Neural crest cell (in vitro differentiated cells): Measurements from ENCODE around the gene EXOC6B. TPM values are rescaled to one million over a fixed set of nuclear protein-coding genes. Genes with fewer than 3 reads are reported as not detected.

Experiments used
- DNase-seq: peaks from one replicate; pipeline ENCODE4 v3.0.0; 2021; ENCODE audit warnings: low read depth, mixed read lengths, low spot score
- H3K27ac Mint-ChIP-seq: one replicate; pipeline ENCODE4 v1.8.0; 2021; ENCODE audit warnings: mild to moderate bottlenecking, mixed read lengths; ENCODE audit not compliant: unreplicated experiment
- H3K27me3 Mint-ChIP-seq: 2 replicates; pipeline ENCODE4 v1.8.0; 2021; ENCODE audit warnings: low read depth, mild to moderate bottlenecking, mixed read lengths
- H3K36me3 Mint-ChIP-seq: 2 replicates; pipeline ENCODE4 v1.8.0; 2021; ENCODE audit warnings: low read depth, mild to moderate bottlenecking, mixed read lengths
- H3K4me1 Mint-ChIP-seq: 2 replicates; pipeline ENCODE4 v1.8.0; 2021; ENCODE audit warnings: mixed read lengths
- H3K4me3 Mint-ChIP-seq: one replicate; pipeline ENCODE4 v1.8.0; 2021; ENCODE audit warnings: mild to moderate bottlenecking, mixed read lengths
- H3K9me3 Mint-ChIP-seq: 2 replicates; pipeline ENCODE4 v1.8.0; 2021; ENCODE audit warnings: mixed read lengths
- CTCF ChIP-seq: fragments of 200-600 bp; sonication (generic); conservative IDR thresholded peaks from 2 replicates; pipeline ENCODE4 v1.5.0; 2021; ENCODE audit warnings: antibody characterized with exemption, mild to moderate bottlenecking
- total RNA-seq: library from RNA; stranded (reverse); gene quantifications from 2 replicates; pipeline ENCODE4 v1.2.1, GENCODE V29; 2021

The EXOC6B gene
- total RNA-seq, 1 donor from 2014 or later: 28.2 TPM

- H3K36me3 Mint-ChIP-seq: no peaks in the 10 kb centered on the region
- H3K4me1 Mint-ChIP-seq: peaks cover 10% of the 10 kb centered on the region
- no peaks in the 10 kb centered on the region for H3K9me3 Mint-ChIP-seq
- TF ChIP-seq CTCF: no peak
- no peak overlapping the region for H3K27ac Mint-ChIP-seq
- DNase-seq: no peak
- no peaks in the 10 kb centered on the region for H3K27me3 Mint-ChIP-seq
- H3K4me3 Mint-ChIP-seq: no peak overlapping the region
These were observed 562.6 kb downstream of the EXOC6B start for GRCh38 chr2:72263043-72263775.

- Mint-ChIP-seq H3K4me3 (no peak overlapping the region), H3K4me1 (peaks cover 10% of the 10 kb centered on the region), H3K27me3 (no peaks in the 10 kb centered on the region), H3K27ac (no peak overlapping the region), H3K9me3 (no peaks in the 10 kb centered on the region), H3K36me3 (no peaks in the 10 kb centered on the region)
- no peak for TF ChIP-seq CTCF
- DNase-seq: no peak
These were observed 564.8 kb downstream of the EXOC6B start for GRCh38 chr2:72261076-72261475.

- no peaks in the 10 kb centered on the region for H3K4me1 Mint-ChIP-seq
- no peak for DNase-seq
These were observed 570.3 kb downstream of the EXOC6B start for GRCh38 chr2:72255540-72255939.

GRCh38 chr2:72254831-72255451 is 570.9 kb downstream of the EXOC6B start:
- Mint-ChIP-seq H3K9me3 (peaks cover 7% of the 10 kb centered on the region), H3K27ac (no peak overlapping the region), H3K27me3 (no peaks in the 10 kb centered on the region), H3K4me1 (no peaks in the 10 kb centered on the region), H3K36me3 (peaks cover 6% of the 10 kb centered on the region), H3K4me3 (no peak overlapping the region)
- no peak for DNase-seq
- TF ChIP-seq CTCF: no peak

More at GRCh38 chr2:72255540-72255939, 570.3 kb downstream of the EXOC6B start:
- no peak for TF ChIP-seq CTCF
- Mint-ChIP-seq H3K27ac (no peak overlapping the region), H3K9me3 (peaks cover 7% of the 10 kb centered on the region), H3K27me3 (no peaks in the 10 kb centered on the region), H3K36me3 (peaks cover 6% of the 10 kb centered on the region), H3K4me3 (no peak overlapping the region)

GRCh38 chr2:72238311-72238710 is 587.5 kb downstream of the EXOC6B start:
- Mint-ChIP-seq H3K36me3 (no peaks in the 10 kb centered on the region), H3K4me3 (no peak overlapping the region), H3K9me3 (no peaks in the 10 kb centered on the region), H3K4me1 (no peaks in the 10 kb centered on the region), H3K27me3 (no peaks in the 10 kb centered on the region), H3K27ac (no peak overlapping the region)
- no peak for DNase-seq
- no peak for TF ChIP-seq CTCF
